D721Med (cell line): ENCODE measurements around the gene HOXA3.

ENCODE experiments used
- DNase-seq: peaks from one replicate; pipeline ENCODE4 v3.0.0; 2011; ENCODE audit warnings: low spot score; ENCODE audit not compliant: insufficient read length
- FAIRE-seq: peaks from 2 replicates; lab custom pipeline; 2011; peaks lifted over from hg19 to GRCh38; lab: Jason Lieb, UNC
- TF ChIP-seq, protein P1 (sequence below): IDR thresholded peaks from 2 replicates; pipeline ENCODE4 v1.5.1; 2012; ENCODE audit warnings: mild to moderate bottlenecking, control low read depth; ENCODE audit not compliant: insufficient read depth; ENCODE audit errors: missing control alignments

Gene HOXA3

GRCh38 chr7:27192546-27193334 lies 40.4 kb upstream of the HOXA3 start:
- FAIRE-seq (no peak), DNase-seq (no peak)
- TF ChIP-seq, protein P1, sequence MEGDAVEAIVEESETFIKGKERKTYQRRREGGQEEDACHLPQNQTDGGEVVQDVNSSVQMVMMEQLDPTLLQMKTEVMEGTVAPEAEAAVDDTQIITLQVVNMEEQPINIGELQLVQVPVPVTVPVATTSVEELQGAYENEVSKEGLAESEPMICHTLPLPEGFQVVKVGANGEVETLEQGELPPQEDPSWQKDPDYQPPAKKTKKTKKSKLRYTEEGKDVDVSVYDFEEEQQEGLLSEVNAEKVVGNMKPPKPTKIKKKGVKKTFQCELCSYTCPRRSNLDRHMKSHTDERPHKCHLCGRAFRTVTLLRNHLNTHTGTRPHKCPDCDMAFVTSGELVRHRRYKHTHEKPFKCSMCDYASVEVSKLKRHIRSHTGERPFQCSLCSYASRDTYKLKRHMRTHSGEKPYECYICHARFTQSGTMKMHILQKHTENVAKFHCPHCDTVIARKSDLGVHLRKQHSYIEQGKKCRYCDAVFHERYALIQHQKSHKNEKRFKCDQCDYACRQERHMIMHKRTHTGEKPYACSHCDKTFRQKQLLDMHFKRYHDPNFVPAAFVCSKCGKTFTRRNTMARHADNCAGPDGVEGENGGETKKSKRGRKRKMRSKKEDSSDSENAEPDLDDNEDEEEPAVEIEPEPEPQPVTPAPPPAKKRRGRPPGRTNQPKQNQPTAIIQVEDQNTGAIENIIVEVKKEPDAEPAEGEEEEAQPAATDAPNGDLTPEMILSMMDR, result no peak

DNA sequence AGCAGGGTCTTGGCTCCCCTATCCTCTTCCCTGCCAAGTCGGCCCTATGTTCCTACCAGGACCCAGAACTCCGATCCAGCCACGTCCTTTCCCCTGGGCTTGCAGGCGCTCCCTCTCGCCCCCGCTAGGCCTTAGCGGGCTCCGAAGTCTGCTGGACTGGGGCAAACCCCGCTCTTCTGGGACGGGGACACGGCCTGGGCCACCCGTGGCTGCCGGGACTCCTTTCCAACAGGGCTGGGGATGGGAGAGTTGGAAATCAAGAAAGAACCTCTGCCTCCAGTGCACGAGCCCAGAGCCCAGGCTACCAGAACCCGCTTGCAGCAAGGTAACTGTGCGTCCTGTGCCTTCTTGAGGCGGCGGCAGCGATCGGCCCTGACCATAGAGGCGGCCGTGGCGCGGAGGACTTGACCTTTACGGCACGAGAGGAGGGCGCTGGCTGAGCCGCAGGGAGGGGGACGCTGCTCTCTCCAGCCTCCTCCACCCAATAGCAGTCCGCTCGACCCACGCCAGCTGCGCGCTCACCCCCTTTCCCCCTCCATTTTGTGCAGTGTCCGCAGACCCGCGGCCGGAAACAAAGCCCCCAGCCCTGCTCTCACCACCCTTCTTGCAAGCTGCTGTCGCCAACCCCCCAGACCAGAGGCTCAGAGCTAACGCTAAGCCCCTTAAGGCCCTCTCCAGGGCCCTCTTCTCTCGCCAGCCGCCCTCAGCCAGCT lies 39.6 kb upstream of the HOXA3 start:
- TF ChIP-seq, protein P1, result no peak
- FAIRE-seq (no peak), DNase-seq (no peak)

DNA sequence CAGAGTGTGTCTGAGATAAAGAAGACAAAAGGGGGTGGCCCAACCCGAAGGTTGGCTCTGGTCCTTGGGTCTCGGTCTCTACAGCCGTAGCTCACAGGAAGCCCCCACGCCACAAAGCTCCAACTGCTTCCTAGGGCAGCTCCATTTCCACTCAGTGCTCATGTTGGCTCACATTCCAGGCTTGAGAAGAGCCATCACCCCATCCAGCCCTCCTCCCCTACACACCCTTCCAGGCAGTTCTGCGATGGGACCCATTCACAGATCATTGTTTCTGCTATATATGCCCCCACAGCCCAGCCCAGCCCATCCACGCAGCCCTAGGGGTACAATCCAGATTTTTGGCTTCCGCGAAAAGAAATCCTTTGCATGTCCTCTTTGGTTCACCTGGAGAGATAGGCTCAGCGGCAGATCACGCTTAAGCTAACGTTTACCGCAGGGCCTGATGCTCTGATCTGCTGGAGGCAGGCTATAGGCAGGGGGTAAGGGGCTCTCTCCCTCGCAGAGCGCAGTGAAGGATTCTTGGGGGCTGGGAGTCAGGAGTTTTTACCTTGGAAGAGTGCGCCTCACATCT lies 38.9 kb upstream of the HOXA3 start:
- DNase-seq (no peak), FAIRE-seq (no peak)
- TF ChIP-seq, protein P1, result no peak

- FAIRE-seq (no peak), DNase-seq (no peak)
- TF ChIP-seq, protein P1, result no peak
These were observed 37.8 kb upstream of the HOXA3 start for GRCh38 chr7:27189997-27190748.

GRCh38 chr7:27189295-27189996 lies 37.1 kb upstream of the HOXA3 start:
- TF ChIP-seq, protein P1, result no peak
- FAIRE-seq, result no peak
- DNase-seq, result no peak
